Activated CD4-positive, alpha-beta T cell treated with anti-CD3 and anti-CD28 coated beads for 36 hours (primary cell): ENCODE data around the gene SLC26A1. TPM values are rescaled to one million over a fixed set of nuclear protein-coding genes. Genes with fewer than 3 reads are reported as not detected.
"Not testable (repeated sequence)": the region's sequence is repeated elsewhere in the genome, so short reads cannot be mapped to it uniquely, and the experiment has no call there.

Experiments used
- ATAC-seq: fragments of 200-7000 bp; cut with Tn5 transposase; one replicate; pipeline ENCODE4 v1.10.0; 2021; ENCODE audit warnings: mild to moderate bottlenecking, moderate library complexity
- CTCF ChIA-PET: fragments of 350-600 bp; sonication (Branson Sonifier 250); formaldehyde crosslinking; loops from one replicate; lab custom pipeline; 2021; ENCODE audit warnings: antibody characterized with exemption; lab: Charles Lee
- POLR2A ChIA-PET: fragments of 350-600 bp; sonication (Branson Sonifier 250); formaldehyde crosslinking; loops from one replicate; lab custom pipeline; 2021; ENCODE audit warnings: antibody characterized with exemption, inconsistent platforms; lab: Charles Lee
- DNase-seq: peaks from one replicate; pipeline ENCODE4 v3.0.0-alpha.2; 2020
- H3K27ac Mint-ChIP-seq: one replicate; pipeline ENCODE4 v1.8.0; 2021; ENCODE audit warnings: mixed read lengths
- H3K27me3 Mint-ChIP-seq: one replicate; pipeline ENCODE4 v1.8.0; 2021; ENCODE audit warnings: mixed read lengths
- H3K36me3 Mint-ChIP-seq: one replicate; pipeline ENCODE4 v1.8.0; 2021; ENCODE audit warnings: low read depth, mixed read lengths
- H3K4me1 Mint-ChIP-seq: one replicate; pipeline ENCODE4 v1.8.0; 2021; ENCODE audit warnings: mixed read lengths
- H3K4me3 Mint-ChIP-seq: one replicate; pipeline ENCODE4 v1.8.0; 2021; ENCODE audit warnings: mild to moderate bottlenecking, moderate library complexity, mixed read lengths
- H3K9me3 Mint-ChIP-seq: one replicate; pipeline ENCODE4 v1.8.0; 2021; ENCODE audit warnings: low read depth, mixed read lengths
- intact Hi-C, 2 experiments: fragments of 100-400 bp; cut with DNase I in 1 of 2; cut with micrococcal nuclease in 1 of 2; formaldehyde crosslinking; loops; one replicate each; pipeline versions ENCODE4 v1.14.2 to v1.15.1; 2022 to 2024; cut with DNase I, micrococcal nuclease
- total RNA-seq, 2 experiments: library from RNA; stranded (reverse); gene quantifications; one replicate each; pipeline ENCODE4 v1.2.3, GENCODE V29; 2021

The SLC26A1 gene
- total RNA-seq, 2 experiments from 2014 or later, result 0.21 to 0.43 TPM

- ATAC-seq (no peak), DNase-seq (no peak)
- intact Hi-C loops, result no loop called here
- no peaks in the 10 kb centered on the region for H3K27me3 Mint-ChIP-seq
- H3K4me3 Mint-ChIP-seq, result no peak overlapping the region
- ChIA-PET POLR2A (no interaction called here), CTCF (no interaction called here)
- peaks cover 10% of the 10 kb centered on the region for H3K36me3 Mint-ChIP-seq
- no peaks in the 10 kb centered on the region for H3K9me3 Mint-ChIP-seq
- H3K27ac Mint-ChIP-seq, result no peak overlapping the region
- H3K4me1 Mint-ChIP-seq, result no peaks in the 10 kb centered on the region
Observed at GRCh38 chr4:949656-950055, 43.5 kb downstream of the SLC26A1 start.

DNA sequence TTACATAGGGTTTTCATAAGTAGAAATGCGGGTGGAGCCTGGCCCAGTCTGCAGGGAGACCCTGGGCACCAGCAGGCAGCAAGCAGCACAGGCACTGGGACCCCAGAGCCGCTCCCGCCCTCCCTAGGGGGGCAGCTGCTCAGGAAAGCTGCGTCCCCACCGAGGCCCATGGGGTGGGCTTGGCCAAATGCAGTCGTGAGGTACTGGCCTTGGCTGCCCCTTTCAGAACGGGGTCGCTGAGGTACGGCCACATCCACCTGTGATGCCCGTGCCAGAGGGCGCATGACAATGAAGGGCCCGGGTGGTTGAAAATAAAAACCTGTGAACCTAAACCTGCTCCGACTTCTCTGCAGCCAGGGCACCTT, 44.3 kb downstream of the SLC26A1 start:
- Mint-ChIP-seq H3K9me3 (no peaks in the 10 kb centered on the region), H3K27me3 (no peaks in the 10 kb centered on the region), H3K4me1 (no peaks in the 10 kb centered on the region), H3K36me3 (peaks cover 5% of the 10 kb centered on the region), H3K27ac (no peak overlapping the region), H3K4me3 (no peak overlapping the region)
- ChIA-PET CTCF (no interaction called here), POLR2A (no interaction called here)
- ATAC-seq, result no peak
- no peak for DNase-seq
- intact Hi-C loops, result no loop called here

DNA sequence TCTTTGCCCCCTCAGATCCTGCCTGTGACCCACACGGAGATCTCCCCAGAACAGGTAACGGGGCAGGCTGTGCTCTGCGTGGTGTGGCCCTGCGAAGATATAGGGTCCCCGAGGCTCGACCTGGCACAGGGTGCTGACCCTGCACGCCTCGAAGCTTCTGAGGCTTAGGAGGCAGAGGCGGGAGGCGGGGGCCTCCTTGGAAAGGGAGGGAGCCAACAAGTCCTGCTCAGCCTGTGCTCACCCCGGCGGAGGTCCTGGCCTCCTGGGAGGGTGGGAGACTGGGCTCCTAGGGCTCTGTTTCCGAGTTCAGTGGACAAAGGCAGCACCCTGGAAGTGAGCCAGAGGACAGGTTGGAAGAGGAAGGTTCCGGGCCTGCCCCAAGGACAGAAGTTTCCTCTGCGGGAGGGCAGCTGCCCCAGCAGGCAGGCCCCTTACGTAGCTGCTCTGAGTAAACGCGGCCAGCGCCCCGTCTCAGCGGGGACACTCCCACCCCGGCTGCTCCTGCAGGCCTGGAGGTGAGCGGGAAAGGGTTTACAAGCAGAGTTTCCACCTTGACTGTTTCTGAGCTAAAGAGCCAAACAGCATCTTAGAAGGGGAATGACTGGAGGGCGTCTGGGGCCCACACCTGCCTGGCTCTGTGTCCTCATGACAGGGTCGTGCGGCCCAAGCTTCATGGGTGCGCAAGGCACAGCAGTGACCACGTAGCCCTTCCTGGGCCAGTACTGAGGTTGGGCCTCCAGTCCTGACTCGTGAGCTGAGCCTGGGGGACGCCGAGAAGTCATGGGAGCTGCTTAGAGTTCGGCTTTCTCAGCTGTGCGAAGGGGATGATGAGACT, 44.9 kb downstream of the SLC26A1 start:
- ATAC-seq (no peak), DNase-seq (no peak)
- H3K4me3 Mint-ChIP-seq, result no peak overlapping the region
- peaks cover 2% of the 10 kb centered on the region for H3K36me3 Mint-ChIP-seq
- no peaks in the 10 kb centered on the region for H3K4me1 Mint-ChIP-seq
- no peaks in the 10 kb centered on the region for H3K9me3 Mint-ChIP-seq
- POLR2A ChIA-PET, result no interaction called here
- H3K27ac Mint-ChIP-seq, result no peak overlapping the region
- CTCF ChIA-PET, result interaction anchor here (0.6 kb wide), 1 partner anchor 185 kb away, joined by 3 read pairs; no protein-coding TSS in a partner anchor
- intact Hi-C loops, result no loop called here
- H3K27me3 Mint-ChIP-seq, result no peaks in the 10 kb centered on the region

DNA sequence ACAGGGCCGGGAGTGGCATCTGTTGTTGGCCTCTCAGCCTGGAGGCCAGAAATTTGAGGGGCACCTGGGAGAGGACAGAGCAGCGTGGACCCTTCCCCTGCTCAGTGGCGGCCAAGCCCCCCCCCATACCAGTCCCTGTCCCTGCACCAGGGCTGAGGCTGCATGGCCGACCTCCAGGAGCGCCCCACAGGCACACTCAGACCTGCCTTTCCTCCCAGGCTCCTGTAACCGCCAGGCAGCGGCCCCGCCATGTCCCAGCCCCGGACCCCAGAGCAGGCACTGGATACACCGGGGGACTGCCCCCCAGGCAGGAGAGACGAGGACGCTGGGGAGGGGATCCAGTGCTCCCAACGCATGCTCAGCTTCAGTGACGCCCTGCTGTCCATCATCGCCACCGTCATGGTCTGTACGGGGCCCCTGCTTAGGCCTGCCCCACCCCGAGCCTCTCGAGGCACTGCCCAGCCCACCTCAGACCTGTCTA, 45.7 kb downstream of the SLC26A1 start:
- no peak overlapping the region for H3K4me3 Mint-ChIP-seq
- POLR2A ChIA-PET, result no interaction called here

DNA sequence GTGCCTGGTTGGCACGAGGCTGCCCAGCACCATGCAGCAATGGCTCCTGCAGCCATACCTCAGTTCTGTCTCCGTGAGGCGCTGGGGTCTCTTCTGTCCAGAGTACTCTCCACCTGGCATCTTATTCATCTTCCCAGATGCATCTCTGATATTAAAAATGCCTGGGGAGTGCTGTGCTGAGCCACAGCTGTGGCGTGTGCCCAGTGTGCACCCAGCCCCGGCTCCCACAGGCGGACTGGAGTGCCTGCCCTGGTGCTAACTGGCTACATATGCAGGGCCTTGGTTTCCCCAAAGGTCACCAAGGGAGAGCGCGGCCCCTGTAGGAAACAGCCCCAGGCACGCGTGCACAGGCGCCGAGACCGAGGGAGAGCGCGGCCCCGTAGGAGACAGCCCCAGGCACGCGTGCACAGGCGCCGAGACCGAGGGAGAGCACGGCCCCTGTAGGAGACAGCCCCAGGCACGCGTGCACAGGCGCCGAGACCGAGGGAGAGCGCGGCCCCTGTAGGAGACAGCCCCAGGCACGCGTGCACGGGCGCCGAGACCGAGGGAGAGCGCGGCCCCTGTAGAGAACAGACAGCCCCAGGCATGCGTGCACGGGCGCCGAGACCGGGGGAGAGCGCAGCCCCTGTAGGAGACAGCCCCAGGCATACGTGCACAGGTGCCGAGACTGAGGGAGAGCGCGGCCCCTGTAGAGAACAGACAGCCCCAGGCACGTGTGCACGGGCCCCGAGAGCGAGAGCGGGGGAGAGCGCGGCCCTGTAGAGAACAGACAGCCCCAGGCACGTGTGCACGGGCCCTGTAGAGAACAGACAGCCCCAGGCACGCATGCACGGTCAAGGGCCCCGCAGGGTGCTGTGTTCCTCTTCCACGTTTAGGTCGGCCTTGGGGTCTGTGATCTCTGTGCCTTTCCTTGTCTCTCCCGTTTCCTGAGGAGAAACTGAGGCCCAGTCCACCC, 46.4 kb downstream of the SLC26A1 start:
- no peaks in the 10 kb centered on the region for H3K27me3 Mint-ChIP-seq
- H3K4me1 Mint-ChIP-seq, result no peaks in the 10 kb centered on the region
- no peaks in the 10 kb centered on the region for H3K36me3 Mint-ChIP-seq
- no peaks in the 10 kb centered on the region for H3K9me3 Mint-ChIP-seq
- no peak for ATAC-seq
- ChIA-PET POLR2A (no interaction called here), CTCF (no interaction called here)
- DNase-seq, result no peak
- H3K27ac Mint-ChIP-seq, result no peak overlapping the region
- intact Hi-C loops, result no loop called here
- H3K4me3 Mint-ChIP-seq, result no peak overlapping the region

More for the DNA sequence above, 45.7 kb downstream of the SLC26A1 start:
- H3K4me1 Mint-ChIP-seq, result no peaks in the 10 kb centered on the region
- no peaks in the 10 kb centered on the region for H3K36me3 Mint-ChIP-seq
- H3K9me3 Mint-ChIP-seq, result no peaks in the 10 kb centered on the region
- no peak overlapping the region for H3K27ac Mint-ChIP-seq
- intact Hi-C loops, result no loop called here
- DNase-seq (no peak), ATAC-seq (no peak)
- H3K27me3 Mint-ChIP-seq, result no peaks in the 10 kb centered on the region
- CTCF ChIA-PET, result no interaction called here

DNA sequence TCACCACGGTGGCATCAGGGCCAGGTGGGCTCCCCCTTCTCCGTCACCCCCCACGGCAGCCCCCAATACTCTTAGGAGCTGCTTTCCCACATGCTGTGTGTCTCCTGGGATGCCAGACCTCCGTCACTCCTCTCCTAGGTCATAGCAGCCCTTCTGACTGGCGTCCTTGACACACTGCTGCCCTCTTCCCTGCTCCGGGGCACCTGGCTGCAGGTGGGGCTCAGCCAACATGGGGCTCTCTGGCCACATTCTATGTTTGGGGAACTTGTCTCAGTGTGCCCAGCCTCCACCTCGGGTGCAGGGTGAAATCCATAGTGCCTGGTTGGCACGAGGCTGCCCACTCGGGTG, 47.1 kb downstream of the SLC26A1 start:
- Mint-ChIP-seq H3K27ac (no peak overlapping the region), H3K27me3 (no peaks in the 10 kb centered on the region), H3K4me3 (no peak overlapping the region), H3K36me3 (no peaks in the 10 kb centered on the region), H3K9me3 (no peaks in the 10 kb centered on the region), H3K4me1 (no peaks in the 10 kb centered on the region)
- no peak for ATAC-seq
- intact Hi-C loops, result no loop called here
- POLR2A ChIA-PET, result no interaction called here
- DNase-seq, result no peak
- CTCF ChIA-PET, result no interaction called here

- H3K36me3 Mint-ChIP-seq, result no peaks in the 10 kb centered on the region
- H3K27me3 Mint-ChIP-seq, result no peaks in the 10 kb centered on the region
- no peak overlapping the region for H3K4me3 Mint-ChIP-seq
- DNase-seq, result no peak
- H3K27ac Mint-ChIP-seq, result no peak overlapping the region
- ChIA-PET POLR2A (no interaction called here), CTCF (no interaction called here)
- no peaks in the 10 kb centered on the region for H3K4me1 Mint-ChIP-seq
- no peak for ATAC-seq
- no peaks in the 10 kb centered on the region for H3K9me3 Mint-ChIP-seq
- intact Hi-C loops, result no loop called here
Observed at GRCh38 chr4:945274-946102, 47.7 kb downstream of the SLC26A1 start.

DNA sequence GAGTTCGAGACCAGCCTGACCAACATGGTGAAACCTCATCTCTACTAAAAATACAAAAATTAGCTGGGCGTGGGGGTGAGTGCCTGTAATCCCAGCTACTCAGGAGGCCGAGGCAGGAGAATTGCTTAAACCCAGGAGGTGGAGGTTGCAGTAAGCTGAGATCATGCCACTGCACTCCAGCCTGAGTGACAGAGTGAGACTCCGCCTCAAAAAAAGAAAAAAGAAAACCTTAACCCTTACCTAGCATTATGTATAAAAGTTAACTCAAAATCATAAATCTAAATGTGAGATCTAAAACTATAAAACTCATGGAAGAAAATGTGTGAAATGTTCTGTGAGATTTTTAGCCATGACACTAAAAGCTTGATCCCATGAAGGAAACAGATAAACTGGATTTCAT, 53.7 kb downstream of the SLC26A1 start:
- H3K4me3 Mint-ChIP-seq, H3K36me3 Mint-ChIP-seq, POLR2A ChIA-PET, ATAC-seq, DNase-seq, H3K27ac Mint-ChIP-seq, H3K27me3 Mint-ChIP-seq, H3K9me3 Mint-ChIP-seq, H3K4me1 Mint-ChIP-seq, intact Hi-C loops: not testable (repeated sequence)
- CTCF ChIA-PET, result interaction anchor here (0.7 to 1.2 kb wide), 2 partner anchors 44 to 890 kb away, joined by 3 read pairs; no protein-coding TSS in a partner anchor

Other genes with a start within 250 kb of the SLC26A1 start
- gene CPLX1, start 167.3 kb downstream of the SLC26A1 start, total RNA-seq, result under 1 TPM; 0.28 to 0.50 TPM
- 10 to 100 TPM; 82.9 to 88.0 TPM for gene GAK, start 61.1 kb downstream of the SLC26A1 start, total RNA-seq
- 10 to 100 TPM; 15.2 to 17.3 TPM for gene TMEM175, start 60.9 kb downstream of the SLC26A1 start, total RNA-seq
- 10 to 100 TPM in 1 of 2 experiments, 1 to 10 TPM in 1; 9.3 to 11.3 TPM for gene DGKQ, start 19.8 kb downstream of the SLC26A1 start, total RNA-seq
- 1 to 10 TPM; 6.4 to 9.0 TPM for gene IDUA, start 6.4 kb downstream of the SLC26A1 start, total RNA-seq
- 10 to 100 TPM; 17.6 to 23.5 TPM for gene FGFRL1, start 18.2 kb upstream of the SLC26A1 start, total RNA-seq
- gene RNF212, start 120.2 kb upstream of the SLC26A1 start, total RNA-seq, result 1 to 10 TPM; 2.4 to 5.6 TPM
- 1 to 10 TPM; 7.5 to 8.5 TPM for gene SPON2, start 179.2 kb upstream of the SLC26A1 start, total RNA-seq